Endothelial cell of umbilical vein (primary cell): ENCODE results near the gene KCNK10. TPM values are rescaled to one million over a fixed set of nuclear protein-coding genes. Genes with fewer than 3 reads are reported as not detected.
A peak's percentile ranks its signal among the peaks of the same experiment; 100 is the strongest.

Experiments
- BruUV-seq: library from RNA; stranded (reverse); fragments of 400-500 nt; replicated peaks from 2 replicates; lab custom pipeline; 2021; lab: Mats Ljungman, UMichigan
- CTCF ChIA-PET: fragments of 300-600, 350-600 bp; sonication (Branson Sonifier 250); formaldehyde crosslinking; loops from one replicate; lab custom pipeline; 2021; ENCODE audit warnings: antibody characterized with exemption, inconsistent platforms; lab: Charles Lee
- POLR2A ChIA-PET: fragments of 300-600, 350-600 bp; sonication (Branson Sonifier 250); formaldehyde crosslinking; loops from one replicate; lab custom pipeline; 2021; ENCODE audit warnings: antibody characterized with exemption, inconsistent platforms; lab: Charles Lee
- DNase-seq: peaks from one replicate; pipeline ENCODE4 v3.0.0-alpha.2; 2011; ENCODE audit warnings: low read depth, low spot score
- FAIRE-seq: peaks from 2 replicates; lab custom pipeline; 2011; peaks lifted over from hg19 to GRCh38; lab: Jason Lieb, UNC
- H2AFZ ChIP-seq: 2 replicates; pipeline ENCODE4 v1.6.0; 2012; ENCODE audit warnings: low read depth, low read length, control low read depth, inconsistent platforms
- H3K27ac ChIP-seq: 2 replicates; pipeline ENCODE4 v1.5.1; 2011; ENCODE audit warnings: low read depth, mild to moderate bottlenecking, control low read depth, low read length, moderate library complexity; ENCODE audit not compliant: insufficient read depth
- H3K27me3 ChIP-seq, 2 experiments: 2 replicates each; pipeline versions ENCODE4 v1.6.0 to v1.6.1; 2011; ENCODE audit warnings: low read length in 2 of 2, mixed read lengths in 1 of 2; ENCODE audit not compliant: control insufficient read depth in 2 of 2, insufficient read depth in 2 of 2
- H3K36me3 ChIP-seq, 2 experiments: 2 replicates in 1 of 2; 3 replicates in 1 of 2; pipeline ENCODE4 v1.5.1; 2011; ENCODE audit warnings: low read length in 2 of 2, mild to moderate bottlenecking in 1 of 2, moderate library complexity in 1 of 2; ENCODE audit not compliant: control insufficient read depth in 2 of 2, insufficient read depth in 2 of 2; ENCODE audit errors: extremely low read depth in 1 of 2
- H3K4me1 ChIP-seq: 3 replicates; pipeline ENCODE4 v1.5.1; 2011; ENCODE audit warnings: mild to moderate bottlenecking, low read length; ENCODE audit not compliant: control insufficient read depth, insufficient read depth; ENCODE audit errors: extremely low read depth
- H3K4me2 ChIP-seq: 2 replicates; pipeline ENCODE4 v1.6.1; 2011; ENCODE audit warnings: low read length, control low read depth, mixed read lengths; ENCODE audit not compliant: insufficient read depth
- H3K4me3 ChIP-seq, 3 experiments: fragments of 200-600 bp in 1 of 3; sonication (generic), shearing (Covaris generic) in 1 of 3; replicated peaks in 1 of 3; 2 replicates each; pipeline ENCODE4 v1.5.1; 2011 to 2016; ENCODE audit warnings: control low read depth in 3 of 3, low read length in 3 of 3, mild to moderate bottlenecking in 2 of 3, inconsistent platforms in 1 of 3, low read depth in 1 of 3, moderate library complexity in 1 of 3; ENCODE audit not compliant: insufficient read depth in 1 of 3
- H3K79me2 ChIP-seq: 2 replicates; pipeline ENCODE4 v1.6.0; 2012; ENCODE audit warnings: low read length, inconsistent platforms; ENCODE audit not compliant: control insufficient read depth, insufficient read depth
- H3K9ac ChIP-seq: replicated peaks from 2 replicates; pipeline ENCODE3; 2011; ENCODE audit warnings: low read length, control low read depth; ENCODE audit not compliant: insufficient read depth; ENCODE audit errors: extremely low read depth
- H3K9me1 ChIP-seq: replicated peaks from 3 replicates; pipeline ENCODE4 v1.6.0; 2011; ENCODE audit warnings: mild to moderate bottlenecking, low read length; ENCODE audit not compliant: control insufficient read depth, insufficient read depth; ENCODE audit errors: extremely low read depth
- H3K9me3 ChIP-seq: replicated peaks from 2 replicates; pipeline ENCODE4 v1.5.1; 2012; ENCODE audit warnings: low read length, inconsistent platforms; ENCODE audit not compliant: control insufficient read depth, insufficient read depth
- H4K20me1 ChIP-seq: replicated peaks from 2 replicates; pipeline ENCODE3; 2011; ENCODE audit warnings: mild to moderate bottlenecking, low read length; ENCODE audit not compliant: control insufficient read depth, insufficient read depth; ENCODE audit errors: extremely low read depth
- GATA2 ChIP-seq: IDR thresholded peaks from 2 replicates; pipeline ENCODE4 v1.7.0; 2011; ENCODE audit warnings: low read depth, mild to moderate bottlenecking, moderate library complexity, mixed read lengths, low read length; ENCODE audit not compliant: insufficient read length, insufficient read depth
- MYC ChIP-seq: IDR thresholded peaks from one replicate; pipeline ENCODE4 v1.6.1; 2011; ENCODE audit warnings: mild to moderate bottlenecking, low read depth, low read length
- POLR2AphosphoS5 ChIP-seq: IDR thresholded peaks from 2 replicates; pipeline ENCODE4 v1.6.1; 2012; ENCODE audit warnings: low read depth, mild to moderate bottlenecking, control low read depth, low read length, moderate library complexity; ENCODE audit not compliant: insufficient read depth
- dilution Hi-C: fragments of 300-500 bp; cut with MboI; formaldehyde crosslinking; loops from one replicate; pipeline ENCODE4 v1.15.0; 2019; ENCODE audit warnings: low sequenced_read_pairs; ENCODE audit not compliant: extremely low pct_ligation_motif_present
- intact Hi-C: fragments of 100-400 bp; cut with micrococcal nuclease; formaldehyde crosslinking; loops from one replicate; pipeline ENCODE4 v1.10.0; 2022
- polyA plus RNA-seq, 4 experiments: library from polyadenylated mRNA; depleted of rRNA in 3 of 4; stranded (reverse) in 3 of 4; unstranded in 1 of 4; fragments of >200 nt; gene quantifications; 2 replicates each; pipeline versions ENCODE4 v1.2.1 to v1.2.3, GENCODE V29; 2011 to 2012; ENCODE audit warnings: missing spikeins in 1 of 4
- total RNA-seq: library from RNA; stranded (reverse); gene quantifications from 2 replicates; pipeline ENCODE4 v1.2.3, GENCODE V29; 2021
- TF ChIP-seq, protein P1 (sequence below), 2 donors: IDR thresholded peaks; 1 replicate in 1 of 2; 2 replicates in 1 of 2; pipeline ENCODE4 v1.5.1; 2011; ENCODE audit warnings: low read length in 2 of 2, mild to moderate bottlenecking in 2 of 2, moderate library complexity in 2 of 2, control low read depth in 1 of 2, inconsistent platforms in 1 of 2, low read depth in 1 of 2; ENCODE audit not compliant: insufficient read depth in 1 of 2; ENCODE audit errors: extremely low read depth in 1 of 2

The KCNK10 gene
- total and polyA plus RNA-seq, 2 donors (not counting 3 experiments of a cell fraction or from before 2014, with no cell fraction given), result not detected

DNA sequence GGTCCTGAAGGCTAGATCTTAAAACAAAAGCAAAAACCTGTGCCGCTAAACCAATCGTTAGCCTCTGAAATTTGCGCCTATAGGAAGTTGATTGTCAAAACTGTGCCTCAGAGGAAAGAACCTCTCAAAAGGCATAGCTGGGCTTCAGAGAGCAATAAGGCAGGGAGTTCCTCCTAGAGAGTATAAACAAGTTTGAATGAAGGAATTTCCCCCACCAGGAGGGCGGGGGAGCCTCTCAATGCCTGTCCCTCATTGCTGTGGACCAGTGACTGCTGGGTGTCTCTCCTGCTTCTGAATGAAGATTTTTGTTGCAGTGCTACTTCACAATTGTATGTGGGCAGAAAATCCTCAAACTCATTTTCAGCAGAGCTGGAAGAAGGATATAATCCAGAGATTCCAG is 88.6 kb downstream of the KCNK10 start:
- Histone ChIP-seq H3K9ac (no peak overlapping the region), H3K79me2 (no peaks in the 10 kb centered on the region), H3K9me1 (no peaks in the 10 kb centered on the region), H3K9me3 (no peaks in the 10 kb centered on the region), H3K27ac (no peak overlapping the region), H3K4me2 (no peak overlapping the region), H3K4me3 (no peak overlapping the region), H4K20me1 (no peaks in the 10 kb centered on the region), H3K4me1 (no peaks in the 10 kb centered on the region), H2AFZ (no peak overlapping the region), H3K27me3 (no peaks in the 10 kb centered on the region), H3K36me3 (no peaks in the 10 kb centered on the region)
- DNase-seq (no peak), FAIRE-seq (no peak)
- no TSS peak for BruUV-seq
- CTCF ChIA-PET, result interaction anchor here (1.2 kb wide), 1 partner anchor 289 kb away, joined by 3 read pairs; no protein-coding TSS in a partner anchor
- dilution Hi-C loops (no loop called here), intact Hi-C loops (loop anchor here (1.0 to 2.0 kb wide), 2 partner anchors 222 to 289 kb away; no protein-coding TSS in a partner anchor)
- no peak for TF ChIP-seq POLR2AphosphoS5
- no peak for TF ChIP-seq MYC
- TF ChIP-seq, protein P1, sequence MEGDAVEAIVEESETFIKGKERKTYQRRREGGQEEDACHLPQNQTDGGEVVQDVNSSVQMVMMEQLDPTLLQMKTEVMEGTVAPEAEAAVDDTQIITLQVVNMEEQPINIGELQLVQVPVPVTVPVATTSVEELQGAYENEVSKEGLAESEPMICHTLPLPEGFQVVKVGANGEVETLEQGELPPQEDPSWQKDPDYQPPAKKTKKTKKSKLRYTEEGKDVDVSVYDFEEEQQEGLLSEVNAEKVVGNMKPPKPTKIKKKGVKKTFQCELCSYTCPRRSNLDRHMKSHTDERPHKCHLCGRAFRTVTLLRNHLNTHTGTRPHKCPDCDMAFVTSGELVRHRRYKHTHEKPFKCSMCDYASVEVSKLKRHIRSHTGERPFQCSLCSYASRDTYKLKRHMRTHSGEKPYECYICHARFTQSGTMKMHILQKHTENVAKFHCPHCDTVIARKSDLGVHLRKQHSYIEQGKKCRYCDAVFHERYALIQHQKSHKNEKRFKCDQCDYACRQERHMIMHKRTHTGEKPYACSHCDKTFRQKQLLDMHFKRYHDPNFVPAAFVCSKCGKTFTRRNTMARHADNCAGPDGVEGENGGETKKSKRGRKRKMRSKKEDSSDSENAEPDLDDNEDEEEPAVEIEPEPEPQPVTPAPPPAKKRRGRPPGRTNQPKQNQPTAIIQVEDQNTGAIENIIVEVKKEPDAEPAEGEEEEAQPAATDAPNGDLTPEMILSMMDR (IDR thresholded peaks at IDR 0.05; ENCODE audit: extremely low read depth in 1 of 2, insufficient read depth in 1 of 2, low read depth in 1 of 2, low read length in 2 of 2), result no peak
- TF ChIP-seq GATA2, result no peak
- POLR2A ChIA-PET, result no interaction called here

DNA sequence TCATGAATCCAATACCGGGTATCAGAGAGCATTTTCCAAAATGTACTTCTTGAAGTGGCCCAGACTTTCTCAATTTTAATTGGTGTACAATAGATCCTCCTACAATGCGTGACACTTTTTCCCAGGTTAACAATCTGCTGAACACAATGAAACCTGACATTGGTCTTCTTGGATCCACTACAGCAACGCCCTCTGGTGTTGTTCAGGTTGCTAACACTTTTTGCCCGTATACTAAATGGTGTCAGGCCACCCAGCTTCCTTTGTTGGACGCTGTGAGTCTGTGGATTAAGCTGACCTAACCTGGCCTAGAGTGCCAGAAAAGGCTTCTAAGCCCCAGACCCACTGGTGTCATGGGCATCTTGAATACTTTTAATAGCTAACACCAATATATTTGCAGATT is 89.2 kb downstream of the KCNK10 start:
- dilution Hi-C loops (no loop called here), intact Hi-C loops (loop anchor here (1.0 to 2.0 kb wide), 2 partner anchors 221 to 289 kb away; no protein-coding TSS in a partner anchor)
- H2AFZ ChIP-seq, result no peak overlapping the region
- CTCF ChIA-PET, result no interaction called here
- DNase-seq, result peak; percentile 9
- H3K27ac ChIP-seq, result no peak overlapping the region
- no peaks in the 10 kb centered on the region for H4K20me1 ChIP-seq
- H3K27me3 ChIP-seq, result no peaks in the 10 kb centered on the region
- POLR2A ChIA-PET, result no interaction called here
- TF ChIP-seq, protein P1 (IDR thresholded peaks at IDR 0.05; ENCODE audit: extremely low read depth in 1 of 2, insufficient read depth in 1 of 2, low read depth in 1 of 2, low read length in 2 of 2), result peak in 1 of 2 donors; percentile 18
- TF ChIP-seq POLR2AphosphoS5, result no peak
- H3K4me2 ChIP-seq, result no peak overlapping the region
- H3K36me3 ChIP-seq, result no peaks in the 10 kb centered on the region
- no peak for FAIRE-seq
- no peak overlapping the region for H3K4me3 ChIP-seq
- H3K79me2 ChIP-seq, result no peaks in the 10 kb centered on the region
- H3K4me1 ChIP-seq, result no peaks in the 10 kb centered on the region
- no peaks in the 10 kb centered on the region for H3K9me1 ChIP-seq
- no peak overlapping the region for H3K9ac ChIP-seq
- no TSS peak for BruUV-seq
- no peaks in the 10 kb centered on the region for H3K9me3 ChIP-seq
